T-helper 17 cell (primary cell): Measurements from ENCODE around the gene DNAJC19. TPM values are rescaled to one million over a fixed set of nuclear protein-coding genes. Genes with fewer than 3 reads are reported as not detected.

Experiments
- ATAC-seq: fragments of 150-1000 bp; cut with Tn5 transposase; 2 replicates; pipeline ENCODE4 v1.10.0; 2021; ENCODE audit warnings: mild to moderate bottlenecking, moderate library complexity
- DNase-seq, 3 donors: peaks; one replicate each; pipeline versions ENCODE4 v3.0.0 to v3.0.0-alpha.2; 2020 to 2021
- H3K9me3 ChIP-seq: one replicate; pipeline ENCODE4 v1.7.0; 2013; ENCODE audit warnings: low read length, mild to moderate bottlenecking; ENCODE audit not compliant: control insufficient read depth, poor library complexity, severe bottlenecking
- H3K27ac Mint-ChIP-seq: one replicate; pipeline ENCODE4 v1.8.0; 2022; ENCODE audit warnings: mild to moderate bottlenecking, moderate library complexity, mixed read lengths
- H3K27me3 Mint-ChIP-seq: one replicate; pipeline ENCODE4 v1.8.0; 2022; ENCODE audit warnings: mixed read lengths
- H3K36me3 Mint-ChIP-seq: one replicate; pipeline ENCODE4 v1.8.0; 2022; ENCODE audit warnings: low read depth, mixed read lengths
- H3K4me1 Mint-ChIP-seq: one replicate; pipeline ENCODE4 v1.8.0; 2022; ENCODE audit warnings: mild to moderate bottlenecking, mixed read lengths
- H3K4me3 Mint-ChIP-seq: one replicate; pipeline ENCODE4 v1.8.0; 2022; ENCODE audit warnings: mild to moderate bottlenecking, moderate library complexity, mixed read lengths
- total RNA-seq, 4 donors: library from RNA in 2 of 4; stranded (reverse) in 2 of 4; gene quantifications; one replicate each; pipeline ENCODE4 v1.2.3 and lab custom pipeline; 2022 to 2026

The DNAJC19 gene
- total RNA-seq, 2 donors from 2014 or later: 23.0 to 29.0 TPM

DNA sequence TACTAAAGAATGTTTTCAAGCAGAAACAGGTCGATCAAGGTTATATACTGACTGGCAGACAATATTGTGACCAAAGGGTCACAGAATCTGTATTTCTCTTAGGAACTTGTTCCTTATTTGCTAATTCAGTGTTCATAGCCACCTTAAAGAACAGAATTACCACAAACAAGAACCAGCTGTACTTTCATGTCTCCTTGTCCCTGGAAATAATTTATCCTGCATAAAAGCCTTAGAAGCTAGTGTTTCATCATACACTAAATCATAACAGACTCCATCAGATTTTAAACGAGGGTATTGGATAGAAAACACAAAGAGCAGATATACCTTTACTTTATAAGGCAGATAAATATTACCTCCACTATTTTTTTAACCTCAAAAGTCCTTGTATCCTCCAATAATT lies 6.4 kb downstream of the DNAJC19 start:
- no peaks in the 10 kb centered on the region for H3K9me3 ChIP-seq
- Mint-ChIP-seq H3K27me3 (no peaks in the 10 kb centered on the region), H3K36me3 (no peaks in the 10 kb centered on the region), H3K4me3 (no peak overlapping the region), H3K27ac (no peak overlapping the region), H3K4me1 (peaks cover 16% of the 10 kb centered on the region)
- ATAC-seq (no peak), DNase-seq (no peak)

DNA sequence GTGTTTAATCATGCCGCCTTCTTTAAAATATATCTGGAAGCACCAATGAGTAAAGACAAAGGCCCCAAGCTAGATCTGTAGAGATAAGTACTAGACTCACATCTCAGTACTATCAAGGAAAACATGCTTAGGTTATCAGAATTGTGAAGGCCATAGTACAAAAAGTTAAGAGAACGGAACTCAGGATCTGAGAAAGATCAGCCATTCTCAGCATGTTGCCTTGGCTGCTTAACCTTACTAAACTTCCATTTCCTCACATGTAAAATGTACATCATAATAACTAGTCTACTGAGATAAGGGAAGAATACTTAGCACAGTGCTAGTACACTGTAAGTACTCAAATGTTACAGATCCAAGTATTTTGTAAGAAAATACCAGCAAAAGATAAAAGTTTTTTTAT lies 7.6 kb downstream of the DNAJC19 start:
- H3K9me3 ChIP-seq: no peaks in the 10 kb centered on the region
- Mint-ChIP-seq H3K4me3 (peak overlapping the region; percentile 19), H3K36me3 (no peaks in the 10 kb centered on the region), H3K27me3 (no peaks in the 10 kb centered on the region), H3K4me1 (peaks cover 11% of the 10 kb centered on the region), H3K27ac (no peak overlapping the region)
- ATAC-seq (no peak), DNase-seq (no peak)

DNA sequence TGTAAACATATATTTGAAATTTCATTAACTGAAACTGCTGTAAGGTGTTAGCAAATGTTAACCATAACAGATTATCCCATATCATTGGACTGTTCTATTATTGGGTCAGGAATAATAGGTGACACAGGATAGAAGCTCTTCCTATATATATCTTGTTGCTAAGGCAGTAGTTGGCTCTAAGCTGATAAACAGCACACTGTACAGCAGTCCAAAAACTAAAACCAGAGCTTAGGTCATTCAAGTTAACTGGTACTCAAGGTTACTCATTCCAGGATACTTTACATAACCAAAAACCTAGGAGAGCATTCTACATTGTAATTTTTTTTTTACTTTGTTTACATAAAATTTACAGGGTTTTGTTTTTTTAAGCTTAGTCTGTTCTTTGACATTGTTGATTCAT lies 8.9 kb downstream of the DNAJC19 start:
- peaks cover 11% of the 10 kb centered on the region for H3K4me1 Mint-ChIP-seq
- peaks cover 2% of the 10 kb centered on the region for H3K36me3 Mint-ChIP-seq
- ATAC-seq: no peak
- H3K4me3 Mint-ChIP-seq: no peak overlapping the region
- peak overlapping the region; percentile 1 for H3K27ac Mint-ChIP-seq
- H3K9me3 ChIP-seq: no peaks in the 10 kb centered on the region
- no peaks in the 10 kb centered on the region for H3K27me3 Mint-ChIP-seq
- no peak for DNase-seq

DNA sequence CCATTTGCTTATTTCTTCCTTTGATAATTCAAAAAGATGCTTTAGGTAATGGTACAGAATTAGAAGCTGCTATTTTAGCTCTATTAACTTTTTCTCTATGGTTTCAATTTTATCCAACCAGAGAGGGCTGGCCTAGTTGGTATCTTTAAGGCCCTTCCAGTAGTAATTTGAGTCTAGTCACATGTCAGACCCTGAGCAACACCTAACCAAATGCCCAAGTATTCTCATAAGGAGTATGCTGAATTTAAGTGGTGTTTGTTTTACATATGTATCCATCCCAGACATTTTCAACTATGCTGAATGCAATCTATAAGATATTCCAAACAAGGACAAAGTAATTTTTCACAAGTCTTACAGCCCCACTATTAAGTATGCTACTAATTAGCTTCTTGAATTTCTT lies 9.6 kb downstream of the DNAJC19 start:
- Mint-ChIP-seq H3K36me3 (peaks cover 2% of the 10 kb centered on the region), H3K4me3 (no peak overlapping the region), H3K27me3 (no peaks in the 10 kb centered on the region), H3K27ac (peak overlapping the region; percentile 41), H3K4me1 (peaks cover 9% of the 10 kb centered on the region)
- H3K9me3 ChIP-seq: no peaks in the 10 kb centered on the region
- DNase-seq (no peak), ATAC-seq (no peak)

DNA sequence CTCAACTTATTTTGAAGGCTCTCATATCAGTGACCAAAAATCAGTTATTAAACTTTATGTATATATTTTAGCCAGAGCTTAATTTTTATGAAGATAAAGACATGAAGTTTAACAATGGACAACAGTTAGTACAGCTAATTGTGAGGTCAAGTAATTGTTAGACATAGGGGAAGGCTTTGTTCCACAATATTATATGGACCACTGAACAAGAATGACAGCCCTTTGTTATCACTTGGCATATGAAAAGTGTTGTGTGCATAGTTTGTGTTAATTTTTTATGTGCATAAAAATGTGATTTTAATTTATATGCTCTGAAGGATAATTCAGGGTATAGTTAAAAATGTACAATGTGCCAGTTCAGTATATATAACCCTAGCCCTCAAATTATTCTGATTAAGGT lies 12.0 kb downstream of the DNAJC19 start:
- Mint-ChIP-seq H3K36me3 (peaks cover 2% of the 10 kb centered on the region), H3K4me3 (no peak overlapping the region), H3K27ac (peak overlapping the region; percentile 88), H3K4me1 (peaks cover 5% of the 10 kb centered on the region), H3K27me3 (no peaks in the 10 kb centered on the region)
- ATAC-seq (no peak), DNase-seq (no peak)
- H3K9me3 ChIP-seq: no peaks in the 10 kb centered on the region

DNA sequence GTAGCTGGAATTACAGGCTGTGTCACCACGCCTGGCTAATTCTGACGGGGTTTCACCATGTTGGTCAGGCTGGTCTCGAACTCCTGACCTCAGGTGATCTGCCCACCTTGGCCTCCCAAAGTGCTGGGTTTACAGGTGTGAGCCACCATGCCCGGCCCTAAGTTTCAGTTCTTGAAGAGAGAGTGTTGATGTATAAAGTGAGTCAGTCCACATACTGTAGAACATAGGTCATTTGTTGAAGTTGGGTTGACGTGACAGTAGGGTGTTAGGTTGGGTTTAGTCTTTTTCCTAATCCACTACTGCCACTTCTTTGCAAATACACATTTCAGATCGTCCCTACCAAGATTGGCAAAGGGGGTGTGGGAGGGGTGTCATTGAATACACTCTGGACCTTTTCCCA lies 15.2 kb downstream of the DNAJC19 start:
- H3K36me3 Mint-ChIP-seq: peaks cover 2% of the 10 kb centered on the region
- ATAC-seq: no peak

DNA sequence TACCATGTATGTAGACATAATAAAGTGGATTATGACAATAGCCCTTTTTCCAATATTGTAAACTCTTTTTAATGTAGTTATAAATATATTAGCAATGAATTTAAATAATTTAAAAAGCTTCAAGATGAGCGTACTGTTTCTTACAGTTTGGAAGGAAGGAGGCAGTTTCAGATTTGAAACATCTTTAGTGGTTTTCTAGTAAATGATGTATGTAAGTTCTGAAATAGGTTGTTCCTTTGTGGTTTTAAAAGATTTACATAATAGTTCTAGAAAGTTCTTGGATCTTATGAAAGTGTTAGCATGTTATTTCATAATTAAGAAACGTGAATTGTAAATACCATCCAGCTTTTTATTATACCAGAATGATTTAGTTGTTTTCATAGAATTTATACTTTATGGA lies 16.0 kb downstream of the DNAJC19 start:
- H3K4me1 Mint-ChIP-seq: peaks cover 2% of the 10 kb centered on the region
- ATAC-seq (no peak), DNase-seq (no peak)
- peaks cover 2% of the 10 kb centered on the region for H3K36me3 Mint-ChIP-seq
- no peaks in the 10 kb centered on the region for H3K9me3 ChIP-seq
- H3K27ac Mint-ChIP-seq: no peak overlapping the region
- H3K4me3 Mint-ChIP-seq: no peak overlapping the region
- no peaks in the 10 kb centered on the region for H3K27me3 Mint-ChIP-seq

More for the DNA sequence above, 15.2 kb downstream of the DNAJC19 start:
- Mint-ChIP-seq H3K27me3 (no peaks in the 10 kb centered on the region), H3K27ac (no peak overlapping the region), H3K4me1 (peaks cover 2% of the 10 kb centered on the region), H3K4me3 (peak overlapping the region; percentile 63)
- no peaks in the 10 kb centered on the region for H3K9me3 ChIP-seq
- DNase-seq: no peak

DNA sequence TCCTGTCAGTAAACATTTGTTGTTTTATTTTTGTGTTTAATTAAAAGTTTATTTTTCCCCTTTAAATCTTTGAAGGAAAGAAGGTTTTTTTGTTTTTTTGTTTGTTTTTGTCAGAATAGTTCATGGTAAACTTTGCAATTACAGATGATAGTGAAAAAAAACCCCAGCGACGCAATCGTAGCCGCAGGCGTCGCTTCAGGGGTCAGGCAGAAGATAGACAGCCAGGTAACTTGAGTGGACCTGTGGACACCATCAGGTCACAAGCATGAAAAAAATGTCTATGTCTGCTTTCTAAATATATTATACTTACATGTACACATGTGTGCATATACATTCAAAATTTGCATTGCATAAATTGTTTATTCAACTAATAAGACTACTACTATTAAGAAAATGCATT lies 18.6 kb downstream of the DNAJC19 start:
- ATAC-seq: no peak
- Mint-ChIP-seq H3K27me3 (no peaks in the 10 kb centered on the region), H3K27ac (no peak overlapping the region), H3K4me3 (no peak overlapping the region), H3K4me1 (peaks cover 3% of the 10 kb centered on the region), H3K36me3 (peaks cover 5% of the 10 kb centered on the region)
- H3K9me3 ChIP-seq: no peaks in the 10 kb centered on the region
- DNase-seq: no peak

DNA sequence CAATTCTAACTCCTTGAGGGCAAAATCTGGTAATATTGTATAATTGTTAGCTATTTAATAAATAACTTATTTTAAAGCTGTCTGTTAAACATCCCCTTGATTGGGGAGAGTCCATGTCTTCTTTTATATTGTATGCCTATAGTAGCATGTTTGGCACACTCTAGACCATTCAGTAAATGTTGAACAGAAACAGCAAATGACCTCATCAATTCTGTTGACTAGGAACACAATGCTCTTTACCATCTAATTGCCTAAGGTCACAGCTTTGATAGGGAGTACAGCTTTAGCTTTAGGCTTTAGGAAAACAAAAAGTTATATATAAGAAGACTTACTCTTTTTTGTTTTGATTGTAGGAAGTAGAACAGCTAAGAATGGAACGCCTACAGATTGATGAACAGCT lies 27.0 kb downstream of the DNAJC19 start:
- Mint-ChIP-seq H3K27ac (no peak overlapping the region), H3K36me3 (peaks cover 2% of the 10 kb centered on the region), H3K27me3 (no peaks in the 10 kb centered on the region), H3K4me3 (no peak overlapping the region), H3K4me1 (peaks cover 5% of the 10 kb centered on the region)
- ATAC-seq (no peak), DNase-seq (no peak)
- H3K9me3 ChIP-seq: no peaks in the 10 kb centered on the region

DNA sequence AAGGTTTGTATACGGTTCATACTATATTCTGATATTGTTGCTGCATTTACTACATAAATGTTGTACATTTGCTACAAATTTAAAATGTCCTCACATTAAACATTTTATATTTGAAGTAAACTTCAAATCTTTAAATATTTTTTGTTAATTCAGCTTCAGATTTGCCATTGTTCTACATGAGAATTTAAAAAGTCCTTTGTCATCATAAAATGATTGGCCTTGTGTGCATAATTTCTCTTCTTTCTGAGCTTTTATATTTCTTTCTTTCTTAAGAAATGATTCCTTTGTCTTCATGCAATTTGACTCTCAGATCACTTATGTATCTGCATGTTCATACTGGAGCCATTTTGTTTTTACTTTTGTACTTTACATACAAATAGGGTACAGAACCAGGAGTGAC lies 28.0 kb downstream of the DNAJC19 start:
- no peak for ATAC-seq
- no peak for DNase-seq
- Mint-ChIP-seq H3K27ac (no peak overlapping the region), H3K4me3 (no peak overlapping the region), H3K4me1 (peaks cover 4% of the 10 kb centered on the region), H3K27me3 (no peaks in the 10 kb centered on the region), H3K36me3 (peaks cover under 1% of the 10 kb centered on the region)
- no peaks in the 10 kb centered on the region for H3K9me3 ChIP-seq

DNA sequence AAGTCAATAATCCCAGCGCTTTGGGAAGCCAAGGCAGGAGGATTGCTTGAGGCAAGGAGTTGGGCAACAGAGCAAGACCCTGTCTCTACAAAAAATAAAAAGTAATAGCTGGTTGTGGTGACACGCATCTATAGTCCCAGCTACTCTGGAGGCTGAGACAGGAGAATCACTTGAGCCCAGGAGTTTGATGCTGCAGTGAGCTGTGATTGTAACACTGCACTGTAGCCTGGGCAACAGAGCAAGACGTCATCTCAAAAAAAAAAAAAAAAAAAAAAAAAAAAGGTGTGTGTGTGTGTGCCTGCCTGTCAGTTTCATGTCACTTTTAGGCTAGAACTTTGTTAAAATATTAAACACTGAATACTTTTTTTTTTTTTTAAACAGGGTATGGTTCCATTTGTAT lies 28.4 kb downstream of the DNAJC19 start:
- Mint-ChIP-seq H3K4me3 (no peak overlapping the region), H3K27ac (peak overlapping the region; percentile 47), H3K27me3 (no peaks in the 10 kb centered on the region), H3K4me1 (peaks cover 2% of the 10 kb centered on the region), H3K36me3 (no peaks in the 10 kb centered on the region)
- DNase-seq (no peak), ATAC-seq (no peak)
- no peaks in the 10 kb centered on the region for H3K9me3 ChIP-seq

DNA sequence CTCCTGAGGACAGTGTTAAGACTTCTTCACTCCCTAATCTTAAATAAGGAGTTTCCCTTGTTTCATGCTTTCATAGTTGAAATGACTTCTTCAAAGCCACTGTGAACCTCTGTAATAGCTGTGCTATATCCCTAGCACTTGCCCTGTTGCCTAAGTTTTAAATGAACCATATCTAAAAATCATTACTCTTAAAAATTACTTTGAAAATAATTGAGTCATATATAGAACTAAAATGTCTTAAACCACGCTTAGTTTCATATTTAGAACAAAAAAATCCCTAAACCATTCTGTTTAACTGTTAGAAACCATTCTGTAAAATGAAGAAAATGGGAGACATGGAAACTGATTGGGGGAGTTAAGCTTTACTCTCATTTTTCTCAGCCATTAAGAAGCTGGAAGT lies 29.8 kb downstream of the DNAJC19 start:
- Mint-ChIP-seq H3K27ac (peak overlapping the region; percentile 47), H3K4me1 (peaks cover 4% of the 10 kb centered on the region), H3K36me3 (no peaks in the 10 kb centered on the region), H3K4me3 (no peak overlapping the region), H3K27me3 (no peaks in the 10 kb centered on the region)
- DNase-seq (no peak), ATAC-seq (no peak)
- no peaks in the 10 kb centered on the region for H3K9me3 ChIP-seq

DNA sequence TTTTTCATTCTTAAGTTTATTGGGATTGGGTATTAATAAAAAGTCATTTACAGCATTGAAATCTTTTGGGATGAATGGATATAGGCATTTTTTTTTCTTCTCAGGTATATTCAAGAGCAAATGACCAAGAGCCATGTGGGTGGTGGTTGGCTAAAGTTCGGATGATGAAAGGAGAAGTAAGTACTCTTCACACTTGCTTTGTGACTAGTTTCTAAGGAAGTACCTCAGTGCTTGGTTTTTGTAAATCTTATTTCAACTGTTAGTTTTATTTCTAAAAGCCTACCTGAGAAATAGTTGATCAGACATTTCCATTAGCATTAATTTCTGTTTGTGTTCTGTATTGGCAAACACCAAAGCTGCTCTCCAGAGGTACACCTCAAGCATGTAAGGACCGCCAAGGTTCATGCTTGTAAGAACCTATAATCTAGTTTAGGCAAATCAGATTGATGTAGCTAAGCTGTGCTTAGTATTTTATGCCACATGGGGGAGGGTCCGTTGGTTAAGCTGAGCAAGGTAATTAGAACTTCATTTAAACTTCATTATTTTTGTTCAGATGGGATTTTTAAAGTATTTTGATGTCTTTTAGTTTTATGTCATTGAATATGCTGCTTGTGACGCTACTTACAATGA lies 41.7 kb downstream of the DNAJC19 start:
- Mint-ChIP-seq H3K4me3 (no peak overlapping the region), H3K27ac (peak overlapping the region; percentile 65), H3K36me3 (peaks cover 5% of the 10 kb centered on the region), H3K27me3 (no peaks in the 10 kb centered on the region), H3K4me1 (peaks cover 20% of the 10 kb centered on the region)
- ATAC-seq (no peak), DNase-seq (no peak)
- no peaks in the 10 kb centered on the region for H3K9me3 ChIP-seq

DNA sequence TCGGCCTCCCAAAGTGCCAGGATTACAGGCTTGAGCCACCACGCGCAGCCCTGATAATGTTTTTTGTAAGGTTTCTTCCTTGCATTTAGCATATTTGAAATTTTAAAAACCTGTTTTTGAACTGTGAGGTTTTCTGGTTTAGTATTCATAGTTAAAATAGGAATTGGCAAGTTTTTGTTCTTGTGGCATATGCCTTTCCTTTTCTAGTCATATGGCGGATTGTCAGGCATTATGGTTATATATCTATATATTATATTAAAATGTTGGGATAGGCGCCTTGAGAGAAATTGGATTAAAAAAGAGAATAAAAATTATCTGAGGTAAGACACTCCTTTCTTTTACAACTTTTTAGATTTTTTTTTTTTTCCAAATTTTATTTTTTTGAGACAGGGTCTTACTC lies 48.7 kb downstream of the DNAJC19 start:
- ATAC-seq: no peak

More for the DNA sequence above, 48.7 kb downstream of the DNAJC19 start:
- no peaks in the 10 kb centered on the region for H3K9me3 ChIP-seq
- no peaks in the 10 kb centered on the region for H3K27me3 Mint-ChIP-seq
- DNase-seq: no peak
- H3K27ac Mint-ChIP-seq: no peak overlapping the region
- H3K36me3 Mint-ChIP-seq: peaks cover 5% of the 10 kb centered on the region
- H3K4me3 Mint-ChIP-seq: no peak overlapping the region
- H3K4me1 Mint-ChIP-seq: peaks cover 15% of the 10 kb centered on the region
